Liver (tissue), 3 donors: ENCODE measurements around the gene CPS1.

Experiments
- ATF3 ChIP-seq: IDR thresholded peaks from 2 replicates; pipeline ENCODE4 v1.6.1; 2016; ENCODE audit warnings: antibody characterized with exemption
- CTCF ChIP-seq: fragments of 150-350 bp; IDR thresholded peaks from 2 replicates; pipeline ENCODE4 v1.5.1; 2017; ENCODE audit warnings: improper control_type of control experiment, low read depth, low read length; ENCODE audit not compliant: missing input control
- FOXA1 ChIP-seq: IDR thresholded peaks from 2 replicates; pipeline ENCODE4 v1.6.1; 2016; ENCODE audit warnings: antibody characterized with exemption
- GABPA ChIP-seq, 2 donors: IDR thresholded peaks in 1 of 2; conservative IDR thresholded peaks in 1 of 2; 2 replicates each; pipeline ENCODE4 v1.6.1; 2016; ENCODE audit warnings: antibody characterized with exemption in 2 of 2, mild to moderate bottlenecking in 1 of 2, moderate library complexity in 1 of 2
- HNF4A ChIP-seq, 2 donors: conservative IDR thresholded peaks; 2 replicates each; pipeline ENCODE4 v1.6.1; 2016; ENCODE audit warnings: antibody characterized with exemption in 2 of 2, mild to moderate bottlenecking in 2 of 2
- JUND ChIP-seq, 2 donors: IDR thresholded peaks; 2 replicates each; pipeline ENCODE4 v1.6.1; 2016; ENCODE audit warnings: antibody characterized with exemption in 2 of 2
- RAD21 ChIP-seq, 2 donors: IDR thresholded peaks; 2 replicates each; pipeline ENCODE4 v1.6.1; 2016; ENCODE audit warnings: antibody characterized with exemption in 2 of 2, mild to moderate bottlenecking in 2 of 2
- RXRA ChIP-seq, 2 donors: IDR thresholded peaks; 2 replicates each; pipeline ENCODE4 v1.6.1; 2017 to 2018; ENCODE audit warnings: antibody characterized with exemption in 2 of 2, mild to moderate bottlenecking in 1 of 2
- TAF1 ChIP-seq: conservative IDR thresholded peaks from 2 replicates; pipeline ENCODE4 v1.6.1; 2016; ENCODE audit warnings: antibody characterized with exemption, mild to moderate bottlenecking
- YY1 ChIP-seq: IDR thresholded peaks from 2 replicates; pipeline ENCODE4 v1.6.1; 2016; ENCODE audit warnings: antibody characterized with exemption, mild to moderate bottlenecking
- TF ChIP-seq, protein P1 (sequence below): IDR thresholded peaks from 2 replicates; pipeline ENCODE4 v1.6.1; 2016; ENCODE audit warnings: antibody characterized with exemption
- TF ChIP-seq, protein P2 (sequence below): IDR thresholded peaks from 2 replicates; pipeline ENCODE4 v1.6.1; 2016; ENCODE audit warnings: antibody characterized with exemption, mild to moderate bottlenecking
- donor health status: healthy.
- donor health status: healthy.

DNA sequence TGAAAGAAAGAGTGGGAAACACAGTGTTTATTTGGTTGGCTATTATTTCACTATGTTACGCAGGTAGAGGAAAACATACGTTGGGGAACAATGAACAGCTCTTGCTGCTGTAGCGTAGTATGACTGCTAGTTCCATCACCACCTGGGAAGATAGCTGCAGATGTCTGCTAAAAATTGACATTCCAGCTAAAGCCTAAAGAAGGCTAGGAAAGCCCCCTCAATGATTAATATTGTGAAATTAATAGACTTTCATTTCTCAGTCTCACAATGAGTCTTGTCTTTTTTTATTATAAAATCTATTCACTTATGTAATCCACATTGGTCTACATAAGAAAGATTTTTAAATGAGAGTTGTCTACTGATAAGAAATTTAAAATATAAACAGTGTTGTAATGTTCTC, 165.7 kb downstream of the CPS1 start:
- no peak for TF ChIP-seq TAF1
- no peak for TF ChIP-seq CTCF
- TF ChIP-seq, protein P1, sequence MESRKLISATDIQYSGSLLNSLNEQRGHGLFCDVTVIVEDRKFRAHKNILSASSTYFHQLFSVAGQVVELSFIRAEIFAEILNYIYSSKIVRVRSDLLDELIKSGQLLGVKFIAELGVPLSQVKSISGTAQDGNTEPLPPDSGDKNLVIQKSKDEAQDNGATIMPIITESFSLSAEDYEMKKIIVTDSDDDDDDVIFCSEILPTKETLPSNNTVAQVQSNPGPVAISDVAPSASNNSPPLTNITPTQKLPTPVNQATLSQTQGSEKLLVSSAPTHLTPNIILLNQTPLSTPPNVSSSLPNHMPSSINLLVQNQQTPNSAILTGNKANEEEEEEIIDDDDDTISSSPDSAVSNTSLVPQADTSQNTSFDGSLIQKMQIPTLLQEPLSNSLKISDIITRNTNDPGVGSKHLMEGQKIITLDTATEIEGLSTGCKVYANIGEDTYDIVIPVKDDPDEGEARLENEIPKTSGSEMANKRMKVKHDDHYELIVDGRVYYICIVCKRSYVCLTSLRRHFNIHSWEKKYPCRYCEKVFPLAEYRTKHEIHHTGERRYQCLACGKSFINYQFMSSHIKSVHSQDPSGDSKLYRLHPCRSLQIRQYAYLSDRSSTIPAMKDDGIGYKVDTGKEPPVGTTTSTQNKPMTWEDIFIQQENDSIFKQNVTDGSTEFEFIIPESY, result no peak
- TF ChIP-seq JUND (IDR thresholded peaks at IDR 0.05), result no peak
- TF ChIP-seq FOXA1, result no peak
- TF ChIP-seq, protein P2, sequence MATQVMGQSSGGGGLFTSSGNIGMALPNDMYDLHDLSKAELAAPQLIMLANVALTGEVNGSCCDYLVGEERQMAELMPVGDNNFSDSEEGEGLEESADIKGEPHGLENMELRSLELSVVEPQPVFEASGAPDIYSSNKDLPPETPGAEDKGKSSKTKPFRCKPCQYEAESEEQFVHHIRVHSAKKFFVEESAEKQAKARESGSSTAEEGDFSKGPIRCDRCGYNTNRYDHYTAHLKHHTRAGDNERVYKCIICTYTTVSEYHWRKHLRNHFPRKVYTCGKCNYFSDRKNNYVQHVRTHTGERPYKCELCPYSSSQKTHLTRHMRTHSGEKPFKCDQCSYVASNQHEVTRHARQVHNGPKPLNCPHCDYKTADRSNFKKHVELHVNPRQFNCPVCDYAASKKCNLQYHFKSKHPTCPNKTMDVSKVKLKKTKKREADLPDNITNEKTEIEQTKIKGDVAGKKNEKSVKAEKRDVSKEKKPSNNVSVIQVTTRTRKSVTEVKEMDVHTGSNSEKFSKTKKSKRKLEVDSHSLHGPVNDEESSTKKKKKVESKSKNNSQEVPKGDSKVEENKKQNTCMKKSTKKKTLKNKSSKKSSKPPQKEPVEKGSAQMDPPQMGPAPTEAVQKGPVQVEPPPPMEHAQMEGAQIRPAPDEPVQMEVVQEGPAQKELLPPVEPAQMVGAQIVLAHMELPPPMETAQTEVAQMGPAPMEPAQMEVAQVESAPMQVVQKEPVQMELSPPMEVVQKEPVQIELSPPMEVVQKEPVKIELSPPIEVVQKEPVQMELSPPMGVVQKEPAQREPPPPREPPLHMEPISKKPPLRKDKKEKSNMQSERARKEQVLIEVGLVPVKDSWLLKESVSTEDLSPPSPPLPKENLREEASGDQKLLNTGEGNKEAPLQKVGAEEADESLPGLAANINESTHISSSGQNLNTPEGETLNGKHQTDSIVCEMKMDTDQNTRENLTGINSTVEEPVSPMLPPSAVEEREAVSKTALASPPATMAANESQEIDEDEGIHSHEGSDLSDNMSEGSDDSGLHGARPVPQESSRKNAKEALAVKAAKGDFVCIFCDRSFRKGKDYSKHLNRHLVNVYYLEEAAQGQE, result no peak
- no peak for TF ChIP-seq GABPA (IDR thresholded peaks at IDR 0.05 in 1 of 2, conservative IDR thresholded peaks at IDR 0.05 in 1 of 2)
- TF ChIP-seq HNF4A (conservative IDR thresholded peaks at IDR 0.05), result no peak
- no peak for TF ChIP-seq ATF3
- TF ChIP-seq YY1, result no peak
- TF ChIP-seq RAD21 (IDR thresholded peaks at IDR 0.05), result no peak
- TF ChIP-seq RXRA (IDR thresholded peaks at IDR 0.05), result no peak
